SJSA1 (cell line): ENCODE data around the gene NFATC3. TPM values are rescaled to one million over a fixed set of nuclear protein-coding genes. Genes with fewer than 3 reads are reported as not detected.

Experiments
- DNase-seq, 2 experiments: peaks; one replicate each; pipeline ENCODE4 v3.0.0-alpha.2; 2015 to 2020; ENCODE audit warnings: low spot score in 2 of 2, low read depth in 1 of 2
- H3K27ac ChIP-seq: fragments of 250-450 bp; sonication (Bioruptor Pico); 2 replicates; pipeline ENCODE4 v1.5.1; 2020; ENCODE audit warnings: mild to moderate bottlenecking, moderate library complexity
- H3K27me3 ChIP-seq: fragments of 250-450 bp; sonication (Bioruptor Pico); replicated peaks from 2 replicates; pipeline ENCODE4 v1.5.1; 2020; ENCODE audit warnings: mild to moderate bottlenecking, moderate library complexity
- H3K36me3 ChIP-seq: fragments of 250-450 bp; sonication (Bioruptor Pico); 2 replicates; pipeline ENCODE4 v1.5.1; 2020; ENCODE audit warnings: mild to moderate bottlenecking
- H3K4me1 ChIP-seq: fragments of 250-450 bp; sonication (Bioruptor Pico); replicated peaks from 2 replicates; pipeline ENCODE4 v1.6.1; 2021; ENCODE audit warnings: mild to moderate bottlenecking
- H3K4me3 ChIP-seq: fragments of 250-450 bp; sonication (Bioruptor Pico); 2 replicates; pipeline ENCODE4 v1.5.1; 2020; ENCODE audit warnings: mild to moderate bottlenecking
- H3K9me3 ChIP-seq: fragments of 250-450 bp; sonication (Bioruptor Pico); replicated peaks from 2 replicates; pipeline ENCODE4 v1.5.1; 2020; ENCODE audit warnings: mild to moderate bottlenecking
- total RNA-seq: library from RNA; depleted of rRNA; stranded (reverse); fragments of >200 nt; shearing (Covaris generic); gene quantifications from 2 replicates; pipeline ENCODE4 v1.2.3, GENCODE V29; 2014

NFATC3 gene
- total RNA-seq, 1 experiment from 2014 or later: 33.8 TPM

GRCh38 chr16:68179196-68179795 lies 94.1 kb downstream of the NFATC3 start:
- Histone ChIP-seq H3K36me3 (peaks cover 28% of the 10 kb centered on the region), H3K4me1 (no peaks in the 10 kb centered on the region), H3K9me3 (no peaks in the 10 kb centered on the region), H3K27ac (no peak overlapping the region), H3K27me3 (no peaks in the 10 kb centered on the region), H3K4me3 (no peak overlapping the region)
- DNase-seq: no peak

- H3K27ac ChIP-seq: no peak overlapping the region
- no peak for DNase-seq
- H3K4me1 ChIP-seq: no peaks in the 10 kb centered on the region
- no peaks in the 10 kb centered on the region for H3K9me3 ChIP-seq
- H3K4me3 ChIP-seq: no peak overlapping the region
- peaks cover 31% of the 10 kb centered on the region for H3K36me3 ChIP-seq
- H3K27me3 ChIP-seq: no peaks in the 10 kb centered on the region
Measured at GRCh38 chr16:68179855-68180254, 94.7 kb downstream of the NFATC3 start.

GRCh38 chr16:68183046-68183445 lies 97.9 kb downstream of the NFATC3 start:
- Histone ChIP-seq H3K9me3 (no peaks in the 10 kb centered on the region), H3K4me3 (no peak overlapping the region), H3K27ac (no peak overlapping the region), H3K27me3 (no peaks in the 10 kb centered on the region), H3K36me3 (peaks cover 37% of the 10 kb centered on the region), H3K4me1 (no peaks in the 10 kb centered on the region)
- DNase-seq: no peak

GRCh38 chr16:68186877-68187276 lies 101.7 kb downstream of the NFATC3 start:
- Histone ChIP-seq H3K36me3 (peaks cover 49% of the 10 kb centered on the region), H3K4me3 (no peak overlapping the region), H3K9me3 (no peaks in the 10 kb centered on the region), H3K27ac (no peak overlapping the region), H3K27me3 (no peaks in the 10 kb centered on the region), H3K4me1 (no peaks in the 10 kb centered on the region)
- no peak for DNase-seq

- peaks cover 51% of the 10 kb centered on the region for H3K36me3 ChIP-seq
- H3K9me3 ChIP-seq: no peaks in the 10 kb centered on the region
- DNase-seq: no peak
Measured at GRCh38 chr16:68187505-68187904, 102.3 kb downstream of the NFATC3 start.

GRCh38 chr16:68188170-68188569 lies 103.0 kb downstream of the NFATC3 start:
- DNase-seq: no peak
- Histone ChIP-seq H3K4me3 (no peak overlapping the region), H3K27ac (no peak overlapping the region)

More at GRCh38 chr16:68187505-68187904, 102.3 kb downstream of the NFATC3 start:
- Histone ChIP-seq H3K4me1 (no peaks in the 10 kb centered on the region), H3K27ac (no peak overlapping the region), H3K4me3 (no peak overlapping the region), H3K27me3 (no peaks in the 10 kb centered on the region)

GRCh38 chr16:68190081-68190480 lies 104.9 kb downstream of the NFATC3 start:
- Histone ChIP-seq H3K27me3 (no peaks in the 10 kb centered on the region), H3K27ac (no peak overlapping the region), H3K4me3 (no peak overlapping the region), H3K9me3 (no peaks in the 10 kb centered on the region), H3K36me3 (peaks cover 44% of the 10 kb centered on the region), H3K4me1 (no peaks in the 10 kb centered on the region)
- no peak for DNase-seq

More at GRCh38 chr16:68188170-68188569, 103.0 kb downstream of the NFATC3 start:
- Histone ChIP-seq H3K9me3 (no peaks in the 10 kb centered on the region), H3K36me3 (peaks cover 51% of the 10 kb centered on the region), H3K4me1 (no peaks in the 10 kb centered on the region), H3K27me3 (no peaks in the 10 kb centered on the region)

- no peaks in the 10 kb centered on the region for H3K4me1 ChIP-seq
- peaks cover 44% of the 10 kb centered on the region for H3K36me3 ChIP-seq
- H3K27me3 ChIP-seq: no peaks in the 10 kb centered on the region
- H3K9me3 ChIP-seq: no peaks in the 10 kb centered on the region
- no peak for DNase-seq
- H3K27ac ChIP-seq: no peak overlapping the region
- H3K4me3 ChIP-seq: no peak overlapping the region
Measured at GRCh38 chr16:68190736-68191510, 105.8 kb downstream of the NFATC3 start.

- Histone ChIP-seq H3K9me3 (no peaks in the 10 kb centered on the region), H3K4me1 (no peaks in the 10 kb centered on the region), H3K4me3 (no peak overlapping the region), H3K27ac (no peak overlapping the region), H3K27me3 (no peaks in the 10 kb centered on the region), H3K36me3 (peaks cover 37% of the 10 kb centered on the region)
- DNase-seq: no peak
Measured at GRCh38 chr16:68194251-68194650, 109.1 kb downstream of the NFATC3 start.

- Histone ChIP-seq H3K27ac (no peak overlapping the region), H3K4me1 (peaks cover 15% of the 10 kb centered on the region), H3K27me3 (no peaks in the 10 kb centered on the region), H3K9me3 (no peaks in the 10 kb centered on the region), H3K4me3 (no peak overlapping the region), H3K36me3 (peaks cover 18% of the 10 kb centered on the region)
- DNase-seq: no peak
Measured at GRCh38 chr16:68197250-68197649, 112.1 kb downstream of the NFATC3 start.

GRCh38 chr16:68200088-68200783 lies 115.1 kb downstream of the NFATC3 start:
- Histone ChIP-seq H3K36me3 (peaks cover 10% of the 10 kb centered on the region; the same call in 1 of the 2 replicates), H3K27me3 (no peaks in the 10 kb centered on the region), H3K27ac (no peak overlapping the region), H3K4me3 (no peak overlapping the region), H3K4me1 (peaks cover 15% of the 10 kb centered on the region), H3K9me3 (no peaks in the 10 kb centered on the region)
- peak in 1 of 2 experiments; percentile 21 for DNase-seq

GRCh38 chr16:68202091-68202519 lies 116.9 kb downstream of the NFATC3 start:
- Histone ChIP-seq H3K27ac (no peak overlapping the region), H3K9me3 (no peaks in the 10 kb centered on the region), H3K27me3 (no peaks in the 10 kb centered on the region), H3K4me1 (peaks cover 15% of the 10 kb centered on the region), H3K36me3 (peaks cover 10% of the 10 kb centered on the region; the same call in 1 of the 2 replicates), H3K4me3 (no peak overlapping the region)
- no peak for DNase-seq

GRCh38 chr16:68206245-68206644 lies 121.1 kb downstream of the NFATC3 start:
- H3K4me1 ChIP-seq: peaks cover 8% of the 10 kb centered on the region
- DNase-seq: no peak
- no peak overlapping the region for H3K27ac ChIP-seq
- H3K9me3 ChIP-seq: no peaks in the 10 kb centered on the region
- no peaks in the 10 kb centered on the region for H3K27me3 ChIP-seq
- H3K36me3 ChIP-seq: peaks cover 10% of the 10 kb centered on the region; the same call in 1 of the 2 replicates
- no peak overlapping the region for H3K4me3 ChIP-seq

GRCh38 chr16:68214726-68215125 lies 129.6 kb downstream of the NFATC3 start:
- Histone ChIP-seq H3K4me3 (no peak overlapping the region), H3K27ac (no peak overlapping the region), H3K36me3 (0 out of 2 replicates have a peak, but pooled peaks cover under 1% of the 10 kb centered on the region), H3K9me3 (no peaks in the 10 kb centered on the region), H3K27me3 (no peaks in the 10 kb centered on the region), H3K4me1 (no peaks in the 10 kb centered on the region)
- no peak for DNase-seq
